ENCODE results near the gene TMEM17. TPM values are rescaled to one million over a fixed set of nuclear protein-coding genes. Genes with fewer than 3 reads are reported as not detected.
A peak's percentile ranks its signal among the peaks of the same experiment; 100 is the strongest.

The TMEM17 gene
- total and polyA plus RNA-seq, 11 donors, result 0.80 to 2.3 (median 1.6) TPM

DNA sequence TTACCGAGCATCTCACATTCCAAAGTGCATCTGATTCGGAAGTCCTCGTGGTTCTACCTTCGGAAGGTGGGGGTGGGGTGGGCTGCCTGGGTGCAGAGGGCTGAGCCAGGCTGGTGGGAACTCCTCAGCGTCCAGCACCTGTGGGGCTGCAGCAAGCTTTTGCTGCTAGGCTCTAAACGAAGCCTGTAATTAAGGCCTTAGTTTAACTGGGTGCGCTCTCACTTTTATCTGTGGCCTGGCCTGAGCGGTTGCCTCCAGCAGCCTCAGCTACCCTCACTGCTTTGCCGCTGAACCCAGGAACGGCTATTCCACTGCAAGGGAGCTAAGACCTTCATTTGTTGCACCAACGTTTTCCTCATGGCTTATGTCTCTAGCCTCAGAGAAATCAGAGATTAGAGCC lies 48.4 kb downstream of the TMEM17 start:
- peak in 1 of 5 donors; percentile 14 for DNase-seq
- peak overlapping the region in 9 of 12 donors; percentile 43 to 87 (median 77) for H3K27ac ChIP-seq
- no peak for ATAC-seq
- no peaks in the 10 kb centered on the region for H3K27me3 ChIP-seq
- WGBS, 4 donors, result 48 to 57% (median 55%) methylated on average over 9 to 11 of the region's 11 CpGs
- H3K36me3 ChIP-seq, result no peaks in the 10 kb centered on the region
- H3K4me1 ChIP-seq, result peaks cover 0 to 16% (median 8%) of the 10 kb centered on the region in 12 donors
- intact Hi-C loops (cut with DNase I), result loop anchor here in 9 of 10 donors (1.0 to 10.0 kb wide), 9 partner anchors 47 to 567 kb away; partner anchors contain the start of genes EHBP1 (in 4 of the 9) and TMEM17 (in 1 of the 9)
- peak overlapping the region in 11 of 12 donors; percentile 40 to 90 (median 68) for H3K4me3 ChIP-seq
- no peaks in the 10 kb centered on the region for H3K9me3 ChIP-seq
- TF ChIP-seq POLR2A (IDR thresholded peaks at IDR 0.05), result no peak
- TF ChIP-seq, protein P1, sequence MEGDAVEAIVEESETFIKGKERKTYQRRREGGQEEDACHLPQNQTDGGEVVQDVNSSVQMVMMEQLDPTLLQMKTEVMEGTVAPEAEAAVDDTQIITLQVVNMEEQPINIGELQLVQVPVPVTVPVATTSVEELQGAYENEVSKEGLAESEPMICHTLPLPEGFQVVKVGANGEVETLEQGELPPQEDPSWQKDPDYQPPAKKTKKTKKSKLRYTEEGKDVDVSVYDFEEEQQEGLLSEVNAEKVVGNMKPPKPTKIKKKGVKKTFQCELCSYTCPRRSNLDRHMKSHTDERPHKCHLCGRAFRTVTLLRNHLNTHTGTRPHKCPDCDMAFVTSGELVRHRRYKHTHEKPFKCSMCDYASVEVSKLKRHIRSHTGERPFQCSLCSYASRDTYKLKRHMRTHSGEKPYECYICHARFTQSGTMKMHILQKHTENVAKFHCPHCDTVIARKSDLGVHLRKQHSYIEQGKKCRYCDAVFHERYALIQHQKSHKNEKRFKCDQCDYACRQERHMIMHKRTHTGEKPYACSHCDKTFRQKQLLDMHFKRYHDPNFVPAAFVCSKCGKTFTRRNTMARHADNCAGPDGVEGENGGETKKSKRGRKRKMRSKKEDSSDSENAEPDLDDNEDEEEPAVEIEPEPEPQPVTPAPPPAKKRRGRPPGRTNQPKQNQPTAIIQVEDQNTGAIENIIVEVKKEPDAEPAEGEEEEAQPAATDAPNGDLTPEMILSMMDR (IDR thresholded peaks at IDR 0.05), result no peak

DNA sequence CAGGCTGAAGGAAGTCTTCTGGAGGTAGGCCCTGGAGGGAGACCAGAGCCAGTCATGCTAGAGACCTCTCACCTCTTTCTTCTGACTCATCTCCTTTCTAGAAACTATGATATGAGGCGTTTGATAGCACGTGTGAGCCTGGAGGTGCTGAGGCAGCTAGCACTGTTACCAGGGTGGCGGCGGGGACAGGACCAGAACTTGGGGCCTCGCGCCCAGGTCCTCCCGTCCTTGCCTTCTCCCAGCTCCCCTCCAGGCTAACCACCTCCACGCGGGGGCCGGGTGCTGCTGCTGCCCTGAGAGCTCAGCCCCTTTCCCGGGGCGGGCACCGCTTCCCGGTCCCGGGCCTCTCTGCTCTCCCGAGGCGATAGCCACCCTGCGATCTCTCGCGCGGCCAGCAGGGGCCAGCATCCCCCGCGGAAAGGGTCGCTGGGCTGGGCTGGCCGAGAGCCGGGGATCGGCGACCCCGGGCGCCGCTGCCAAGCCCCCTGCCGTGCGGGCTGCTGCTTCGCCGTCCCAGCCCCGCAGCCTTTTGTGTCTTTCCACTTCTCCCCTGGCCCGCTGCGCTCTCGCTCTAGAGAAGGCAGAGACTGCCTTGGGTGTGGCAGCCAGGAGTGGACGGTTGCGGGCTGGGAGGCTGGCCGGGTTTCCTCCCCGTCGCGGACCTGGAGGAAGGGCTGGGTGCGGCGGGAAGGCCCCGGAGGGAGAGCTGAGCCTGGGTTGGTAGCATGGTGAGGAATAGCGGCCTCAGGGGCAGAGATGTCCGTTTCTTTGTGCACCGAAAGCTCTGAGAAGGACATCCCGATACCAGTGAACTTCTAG lies 49.1 kb downstream of the TMEM17 start:
- Histone ChIP-seq H3K27me3 (no peaks in the 10 kb centered on the region), H3K9me3 (no peaks in the 10 kb centered on the region), H3K4me3 (peak overlapping the region; percentile 40 to 90 (median 68)), H3K27ac (peak overlapping the region; percentile 43 to 87 (median 74)), H3K4me1 (peaks cover 0 to 16% (median 8%) of the 10 kb centered on the region in 12 donors), H3K36me3 (no peaks in the 10 kb centered on the region)
- DNase-seq (peak; percentile 67 to 87 (median 74)), ATAC-seq (peak; percentile 57 to 93 (median 88))
- WGBS, 4 donors, result 5 to 9% (median 6%) methylated on average over 18 to 52 of the region's 52 CpGs
- intact Hi-C loops (cut with DNase I), result loop anchor here in 9 of 10 donors (1.0 to 10.0 kb wide), 9 partner anchors 48 to 568 kb away; partner anchors contain the start of genes EHBP1 (in 4 of the 9) and TMEM17 (in 1 of the 9)
- TF ChIP-seq, protein P1 (IDR thresholded peaks at IDR 0.05), result peak in 11 of 12 donors; percentile 89 to 100 (median 97)
- no peak for TF ChIP-seq POLR2A (IDR thresholded peaks at IDR 0.05)

DNA sequence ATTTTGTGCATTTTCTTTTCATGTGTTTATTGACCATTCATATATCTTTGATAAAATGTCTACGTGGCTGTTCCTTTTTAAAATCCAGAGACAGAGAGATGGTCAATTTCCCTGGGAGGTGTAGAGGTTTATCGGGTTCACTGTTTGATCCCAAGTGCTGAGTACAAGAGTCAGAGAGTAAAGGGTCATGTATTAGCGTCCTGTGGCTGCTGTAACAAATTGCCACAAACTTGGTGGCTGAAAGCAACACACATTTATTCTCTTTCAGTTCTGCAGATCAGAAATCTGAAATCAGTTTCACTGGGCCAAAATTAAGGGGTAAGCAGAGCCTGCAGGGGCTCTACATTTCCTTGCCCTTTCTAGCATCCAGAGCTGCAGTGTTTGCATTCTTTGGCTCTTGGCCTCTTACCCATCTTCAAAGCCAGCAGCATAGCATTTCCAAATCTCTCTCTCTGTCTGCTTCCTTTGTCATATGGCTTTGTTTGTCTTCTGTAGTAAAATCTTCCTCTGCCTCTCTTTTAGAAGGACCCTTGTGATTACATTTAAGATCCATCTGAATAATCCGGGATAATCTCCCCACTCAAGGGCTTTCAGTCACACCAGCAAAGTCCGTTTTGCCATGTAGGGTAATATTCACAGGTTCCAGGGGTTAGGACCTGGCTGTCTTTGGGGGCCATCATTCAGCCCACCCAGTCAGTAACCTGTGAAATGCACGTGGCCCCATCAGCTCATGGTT lies 49.9 kb downstream of the TMEM17 start:
- TF ChIP-seq, protein P1 (IDR thresholded peaks at IDR 0.05), result no peak
- TF ChIP-seq POLR2A (IDR thresholded peaks at IDR 0.05), result no peak
- H3K4me3 ChIP-seq, result no peak overlapping the region
- 90 to 92% (median 90%) methylated on average over 5 to 6 of the region's 6 CpGs for WGBS, 4 donors
- H3K4me1 ChIP-seq, result peaks cover 0 to 16% (median 8%) of the 10 kb centered on the region in 12 donors
- no peak for DNase-seq
- intact Hi-C loops (cut with DNase I), result loop anchor here in 7 of 10 donors (2.0 to 10.0 kb wide), 7 partner anchors 49 to 569 kb away; partner anchors contain the start of genes EHBP1 (in 4 of the 7) and TMEM17 (in 1 of the 7)
- H3K9me3 ChIP-seq, result no peaks in the 10 kb centered on the region
- no peaks in the 10 kb centered on the region for H3K36me3 ChIP-seq
- H3K27me3 ChIP-seq, result no peaks in the 10 kb centered on the region
- H3K27ac ChIP-seq, result peak overlapping the region in 1 of 12 donors; percentile 87
- no peak for ATAC-seq

All from heart left ventricle (tissue), 16 donors.